Peyer's patch (tissue), 4 donors: ENCODE results near the gene NEK4. TPM values are rescaled to one million over a fixed set of nuclear protein-coding genes. Genes with fewer than 3 reads are reported as not detected.

Experiments used
- DNase-seq, 3 donors: peaks; one replicate each; pipeline ENCODE4 v3.0.0-alpha.2; 2017 to 2019
- H3K27ac ChIP-seq, 4 donors: fragments of 200-600 bp; sonication (generic); one replicate each; pipeline ENCODE4 v1.5.1; 2016 to 2019
- H3K27me3 ChIP-seq, 2 donors: fragments of 200-600 bp; sonication (generic); one replicate each; pipeline ENCODE4 v1.5.1; 2019
- H3K36me3 ChIP-seq, 3 donors: fragments of 200-600 bp; sonication (generic); one replicate each; pipeline ENCODE4 v1.5.1; 2016 to 2019
- H3K4me1 ChIP-seq, 4 donors: fragments of 200-600 bp; sonication (generic); one replicate each; pipeline ENCODE4 v1.5.1; 2016 to 2019
- H3K4me3 ChIP-seq, 4 donors: fragments of 200-600 bp; sonication (generic); 1 replicate in 3 of 4; 2 replicates in 1 of 4; pipeline ENCODE4 v1.5.1; 2016 to 2019; ENCODE audit warnings: mild to moderate bottlenecking in 1 of 4
- H3K9me3 ChIP-seq, 4 donors: fragments of 200-600 bp; sonication (generic); one replicate each; pipeline ENCODE4 v1.5.1; 2016 to 2019; ENCODE audit warnings: mild to moderate bottlenecking in 1 of 4
- POLR2A ChIP-seq, 2 donors: fragments of 450-650 bp; IDR thresholded peaks; one replicate each; pipeline ENCODE4 v1.5.1; 2017; ENCODE audit warnings: antibody characterized with exemption in 2 of 2, mild to moderate bottlenecking in 2 of 2, moderate library complexity in 2 of 2
- total RNA-seq, 4 donors: library from RNA; depleted of rRNA; stranded (reverse); fragments of >200 nt; gene quantifications; one replicate each; pipeline ENCODE4 v1.1.0, GENCODE V29; 2016
- TF ChIP-seq, protein P1 (sequence below), 6 experiments: fragments of 450-650 bp in 4 of 6; fragments of 200-600 bp in 2 of 6; sonication (generic) in 1 of 6; IDR thresholded peaks; one replicate each; pipeline ENCODE4 v1.5.1; 2017 to 2019; ENCODE audit warnings: antibody characterized with exemption in 6 of 6, mild to moderate bottlenecking in 3 of 6, moderate library complexity in 1 of 6

NEK4 gene
- total RNA-seq, 4 donors from 2014 or later = 16.5 to 39.6 (median 20.6) TPM

DNA sequence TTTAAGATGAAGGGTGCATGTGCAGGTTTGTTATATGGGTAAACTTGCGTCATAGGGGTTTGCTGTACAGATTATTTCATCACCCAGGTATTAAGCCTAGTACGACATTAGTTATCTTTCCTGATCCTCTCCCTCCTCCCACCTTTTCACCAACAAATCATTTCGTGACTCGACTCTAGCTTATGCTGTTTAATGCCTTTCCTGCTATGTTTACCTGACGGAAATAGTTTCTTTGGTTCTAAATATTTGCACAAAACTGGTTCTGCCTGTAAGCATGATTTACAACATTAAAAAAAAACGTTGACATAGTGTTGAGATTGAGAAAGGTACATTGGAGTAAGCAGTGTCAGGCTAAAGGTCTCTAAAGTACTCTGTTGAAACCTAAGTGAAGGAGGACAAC lies 82.5 kb downstream of the NEK4 start:
- H3K4me3 ChIP-seq = no peak overlapping the region
- H3K27me3 ChIP-seq = no peaks in the 10 kb centered on the region
- DNase-seq = no peak
- H3K9me3 ChIP-seq = no peaks in the 10 kb centered on the region
- no peak overlapping the region for H3K27ac ChIP-seq
- TF ChIP-seq, protein P1, sequence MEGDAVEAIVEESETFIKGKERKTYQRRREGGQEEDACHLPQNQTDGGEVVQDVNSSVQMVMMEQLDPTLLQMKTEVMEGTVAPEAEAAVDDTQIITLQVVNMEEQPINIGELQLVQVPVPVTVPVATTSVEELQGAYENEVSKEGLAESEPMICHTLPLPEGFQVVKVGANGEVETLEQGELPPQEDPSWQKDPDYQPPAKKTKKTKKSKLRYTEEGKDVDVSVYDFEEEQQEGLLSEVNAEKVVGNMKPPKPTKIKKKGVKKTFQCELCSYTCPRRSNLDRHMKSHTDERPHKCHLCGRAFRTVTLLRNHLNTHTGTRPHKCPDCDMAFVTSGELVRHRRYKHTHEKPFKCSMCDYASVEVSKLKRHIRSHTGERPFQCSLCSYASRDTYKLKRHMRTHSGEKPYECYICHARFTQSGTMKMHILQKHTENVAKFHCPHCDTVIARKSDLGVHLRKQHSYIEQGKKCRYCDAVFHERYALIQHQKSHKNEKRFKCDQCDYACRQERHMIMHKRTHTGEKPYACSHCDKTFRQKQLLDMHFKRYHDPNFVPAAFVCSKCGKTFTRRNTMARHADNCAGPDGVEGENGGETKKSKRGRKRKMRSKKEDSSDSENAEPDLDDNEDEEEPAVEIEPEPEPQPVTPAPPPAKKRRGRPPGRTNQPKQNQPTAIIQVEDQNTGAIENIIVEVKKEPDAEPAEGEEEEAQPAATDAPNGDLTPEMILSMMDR (IDR thresholded peaks at IDR 0.05) = no peak
- no peak for TF ChIP-seq POLR2A (IDR thresholded peaks at IDR 0.05)
- H3K36me3 ChIP-seq = peaks cover 0 to 60% (median 0%) of the 10 kb centered on the region in 3 donors
- peaks cover 0 to 24% (median 2%) of the 10 kb centered on the region in 4 donors for H3K4me1 ChIP-seq

DNA sequence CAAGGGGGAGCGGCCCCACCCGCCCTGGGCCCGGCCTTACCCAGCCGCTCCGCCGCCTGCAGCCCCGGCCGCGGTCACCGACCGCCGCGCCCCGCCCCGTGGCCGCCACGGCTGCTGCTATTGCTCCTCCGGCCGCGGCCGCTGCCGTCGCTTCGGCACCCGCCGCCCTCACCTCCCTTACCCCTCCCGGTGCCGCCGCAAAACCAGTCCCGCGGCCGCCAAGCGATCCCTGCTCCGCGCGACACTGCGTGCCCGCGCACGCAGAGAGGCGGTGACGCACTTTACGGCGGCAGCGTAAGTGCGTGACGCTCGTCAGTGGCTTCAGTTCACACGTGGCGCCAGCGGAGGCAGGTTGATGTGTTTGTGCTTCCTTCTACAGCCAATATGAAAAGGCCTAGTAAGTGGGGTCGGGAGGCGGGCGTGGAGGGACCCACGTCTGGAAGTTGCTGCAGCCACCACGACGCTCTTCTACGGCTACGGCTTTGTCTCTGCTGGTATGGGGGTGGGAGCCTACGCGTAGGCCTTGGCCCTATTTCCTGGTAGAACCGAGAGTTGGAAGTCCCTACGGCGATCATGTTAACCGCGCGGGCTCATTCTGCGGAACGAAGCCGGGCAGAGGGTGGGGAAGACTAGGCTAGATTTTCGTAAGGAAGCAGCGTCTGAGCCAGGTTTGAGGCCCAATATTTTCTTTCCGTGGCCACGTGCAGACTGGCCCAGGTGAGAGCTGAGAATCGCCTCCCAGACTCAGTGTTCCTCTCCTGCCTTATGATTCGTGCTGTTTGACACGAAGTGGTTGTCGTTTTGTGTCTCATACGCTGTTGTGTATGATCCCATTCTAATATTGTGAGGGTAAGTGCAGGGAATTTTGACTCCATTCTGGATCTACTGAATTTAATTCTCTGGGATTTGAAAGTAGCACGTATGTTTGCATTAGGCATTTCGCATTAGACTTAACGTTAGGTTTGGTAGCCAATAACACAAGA lies 84.7 kb downstream of the NEK4 start, which contains the start of the genes GNL3 and PBRM1:
TSS of gene GNL3 (plus strand) at position 324 of the 983 bp plus-strand sequence. CDS start at position 385, 61 bp downstream.
TSS of gene PBRM1 (minus strand) at position 205 of the 983 bp plus-strand sequence.
- H3K36me3 ChIP-seq = peaks cover 0 to 37% (median 0%) of the 10 kb centered on the region in 3 donors
- H3K4me3 ChIP-seq = peak within 1 kb of the TSS; percentile 70 to 97 (median 80)
- peaks cover 0 to 32% (median 2%) of the 10 kb centered on the region in 4 donors for H3K4me1 ChIP-seq
- no peaks in the 10 kb centered on the region for H3K9me3 ChIP-seq
- no peaks in the 10 kb centered on the region for H3K27me3 ChIP-seq
- H3K27ac ChIP-seq = peak within 1 kb of the TSS; percentile 96 to 100 (median 98)
- peak; percentile 79 to 81 for TF ChIP-seq POLR2A (IDR thresholded peaks at IDR 0.05)
- TF ChIP-seq, protein P1 (IDR thresholded peaks at IDR 0.05) = no peak
- peak; percentile 91 to 97 (median 96) for DNase-seq

DNA sequence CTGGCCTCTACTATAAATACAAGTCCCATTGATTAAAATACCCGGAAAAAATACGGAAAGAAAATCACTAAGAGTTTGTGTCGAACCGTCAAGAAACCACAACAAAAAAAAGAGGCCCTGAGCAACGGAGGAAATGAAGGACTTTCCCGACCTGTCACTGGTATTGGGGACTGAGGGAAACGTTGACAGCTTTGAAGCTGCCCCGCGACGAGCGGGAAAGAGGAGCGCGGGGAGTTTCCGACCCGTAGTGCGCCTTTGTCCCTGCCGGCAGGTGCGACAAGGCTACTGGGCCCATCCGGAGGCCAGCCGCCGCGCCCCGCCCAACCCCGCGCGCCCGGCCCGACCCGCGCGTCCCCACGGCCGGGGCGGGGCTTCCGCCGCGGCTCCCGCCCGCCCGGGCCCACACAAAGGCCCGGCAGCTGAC lies 85.4 kb downstream of the NEK4 start:
- peak in 1 of 2 donors; percentile 45 for TF ChIP-seq POLR2A (IDR thresholded peaks at IDR 0.05)
- TF ChIP-seq, protein P1 (IDR thresholded peaks at IDR 0.05) = peak in 1 of 6 experiments; percentile 20
- Histone ChIP-seq H3K27me3 (no peaks in the 10 kb centered on the region), H3K4me1 (peaks cover 0 to 32% (median 2%) of the 10 kb centered on the region in 4 donors), H3K27ac (peak overlapping the region; percentile 96 to 100 (median 98)), H3K36me3 (peaks cover 0 to 36% (median 0%) of the 10 kb centered on the region in 3 donors), H3K4me3 (peak overlapping the region; percentile 70 to 97 (median 80)), H3K9me3 (no peaks in the 10 kb centered on the region)
- DNase-seq = peak; percentile 71 to 92 (median 91)

DNA sequence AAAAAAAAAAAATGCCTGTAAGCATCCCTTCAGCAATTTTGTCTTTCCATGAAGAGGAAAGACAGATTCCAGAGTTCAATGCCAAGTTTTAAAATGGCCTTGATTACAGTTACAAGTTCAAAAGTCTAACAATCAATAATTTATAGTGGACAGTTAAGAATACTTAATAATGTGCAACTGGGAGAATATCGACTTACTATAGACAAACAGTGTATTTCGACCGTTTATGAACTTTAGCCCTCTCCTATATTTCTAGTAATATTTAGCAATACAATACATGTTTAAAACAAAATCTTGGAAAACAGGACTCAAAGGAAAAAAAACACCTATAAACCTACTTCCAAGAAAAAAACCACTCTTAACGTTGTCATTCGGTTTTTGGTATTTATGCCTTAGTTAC lies 86.6 kb downstream of the NEK4 start:
- Histone ChIP-seq H3K4me1 (peaks cover 0 to 32% (median 2%) of the 10 kb centered on the region in 4 donors), H3K27ac (no peak overlapping the region), H3K27me3 (no peaks in the 10 kb centered on the region), H3K9me3 (no peaks in the 10 kb centered on the region), H3K4me3 (peak overlapping the region in 1 of 4 donors; percentile 78), H3K36me3 (peaks cover 0 to 28% (median 0%) of the 10 kb centered on the region in 3 donors)
- DNase-seq = no peak
- TF ChIP-seq, protein P1 (IDR thresholded peaks at IDR 0.05) = no peak
- no peak for TF ChIP-seq POLR2A (IDR thresholded peaks at IDR 0.05)

DNA sequence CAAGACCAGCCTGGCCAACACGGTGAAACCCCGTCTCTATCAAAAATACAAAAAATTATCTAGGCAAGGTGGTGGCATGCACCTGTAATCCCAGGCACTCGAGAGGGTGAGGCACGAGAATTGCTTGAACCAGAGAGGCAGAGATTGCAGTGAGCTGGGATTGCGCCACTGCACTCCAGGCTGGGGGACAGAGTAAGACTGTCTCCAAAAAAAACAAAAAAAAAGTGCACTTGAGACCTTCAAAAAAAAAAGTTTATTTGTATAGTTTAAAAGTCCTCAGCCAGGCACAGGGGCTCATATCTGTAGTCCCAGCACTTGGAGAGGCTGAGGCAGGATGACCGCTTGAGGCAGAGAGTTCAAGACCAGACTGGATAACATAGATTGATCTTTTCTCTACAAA lies 87.1 kb downstream of the NEK4 start:
- TF ChIP-seq, protein P1 (IDR thresholded peaks at IDR 0.05) = no peak
- TF ChIP-seq POLR2A (IDR thresholded peaks at IDR 0.05) = no peak
- Histone ChIP-seq H3K27me3 (no peaks in the 10 kb centered on the region), H3K4me1 (peaks cover 0 to 32% (median 2%) of the 10 kb centered on the region in 4 donors), H3K4me3 (no peak overlapping the region), H3K36me3 (peaks cover 0 to 26% (median 0%) of the 10 kb centered on the region in 3 donors), H3K27ac (no peak overlapping the region), H3K9me3 (no peaks in the 10 kb centered on the region)
- no peak for DNase-seq
